Stomach smooth muscle (tissue), 2 donors: ENCODE data around the gene SUPT4H1.
"Not testable (repeated sequence)": the region's sequence is repeated elsewhere in the genome, so short reads cannot be mapped to it uniquely, and the experiment has no call there.

Experiments
- H3K27ac ChIP-seq: one replicate; pipeline ENCODE4 v1.7.0; 2013; ENCODE audit warnings: mild to moderate bottlenecking, low read length, inconsistent platforms
- H3K27me3 ChIP-seq, 2 donors: one replicate each; pipeline ENCODE4 v1.7.0; 2013; ENCODE audit warnings: low read length in 2 of 2; ENCODE audit not compliant: insufficient read depth in 2 of 2, control insufficient read depth in 1 of 2
- H3K36me3 ChIP-seq, 2 donors: one replicate each; pipeline ENCODE4 v1.7.0; 2013; ENCODE audit warnings: low read length in 2 of 2; ENCODE audit not compliant: control insufficient read depth in 2 of 2, insufficient read depth in 2 of 2
- H3K4me1 ChIP-seq: one replicate; pipeline ENCODE4 v1.7.0; 2013; ENCODE audit warnings: low read length; ENCODE audit not compliant: control insufficient read depth, insufficient read depth
- H3K4me3 ChIP-seq, 2 donors: one replicate each; pipeline ENCODE4 v1.7.0; 2013; ENCODE audit warnings: low read length in 2 of 2
- H3K9ac ChIP-seq, 2 donors: one replicate each; pipeline ENCODE4 v1.7.0; 2013; ENCODE audit warnings: low read length in 2 of 2, mild to moderate bottlenecking in 1 of 2
- H3K9me3 ChIP-seq, 2 donors: one replicate each; pipeline ENCODE4 v1.7.0; 2013; ENCODE audit warnings: low read length in 2 of 2; ENCODE audit not compliant: control insufficient read depth in 2 of 2
- donor health status: healthy.
- donor health status: Pancreatic carcinoma.

The SUPT4H1 gene

DNA sequence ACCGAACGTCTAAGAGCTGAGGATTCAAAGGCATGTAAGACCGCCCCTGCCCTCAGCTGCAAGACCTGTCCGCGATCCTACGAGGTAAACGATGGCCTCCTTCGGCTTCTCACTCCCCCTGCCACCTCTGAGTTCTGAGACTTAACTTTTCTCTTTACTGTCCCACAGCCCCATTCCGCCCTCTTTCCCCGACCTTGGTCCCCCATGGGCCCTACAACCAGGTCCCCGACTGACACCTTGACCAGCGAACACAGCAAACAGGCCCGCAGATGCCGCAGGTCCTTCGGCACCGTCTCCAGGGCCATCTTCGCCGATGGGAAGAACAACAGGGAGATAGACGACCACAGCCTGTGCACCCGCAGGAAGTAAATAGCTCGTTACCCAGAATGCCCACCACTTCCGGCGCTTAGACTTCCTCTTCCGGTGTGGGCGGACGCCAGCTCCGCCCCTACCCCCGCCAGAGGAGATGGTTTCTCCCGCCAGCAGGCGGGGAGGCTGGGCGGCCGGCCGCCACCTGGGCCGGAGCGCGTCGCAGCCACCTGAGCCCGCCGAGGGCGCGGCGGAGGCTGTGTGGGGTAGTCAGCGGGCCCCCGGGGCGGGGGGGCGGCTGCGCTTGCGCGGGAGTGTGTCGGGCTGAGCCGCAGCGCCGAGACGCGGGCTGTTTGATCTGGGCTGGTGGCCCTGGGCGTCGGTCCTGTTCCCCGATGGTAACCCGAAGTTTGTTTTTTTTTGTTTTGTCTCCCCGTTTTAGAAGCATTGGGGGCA is at the start of gene SUPT4H1:
Gene SUPT4H1, minus strand, starts transcription at position 371 of the 765 bp plus-strand sequence. Its CDS starts 66 bp downstream, at position 305.
- peak within 1 kb of the TSS; percentile 98 to 99 for H3K4me3 ChIP-seq
- peaks cover 28 to 29% of the 10 kb centered on the region in 2 donors for H3K36me3 ChIP-seq
- H3K9ac ChIP-seq = peak within 1 kb of the TSS; percentile 89 to 96
- peaks cover 11% of the 10 kb centered on the region for H3K4me1 ChIP-seq
- H3K27me3 ChIP-seq = no peaks in the 10 kb centered on the region
- peak within 1 kb of the TSS; percentile 90 for H3K27ac ChIP-seq
- no peaks in the 10 kb centered on the region for H3K9me3 ChIP-seq

GRCh38 chr17:58401287-58401686 is 49.3 kb upstream of the SUPT4H1 start:
- no peaks in the 10 kb centered on the region for H3K4me1 ChIP-seq
- H3K9ac ChIP-seq = no peak overlapping the region
- no peak overlapping the region for H3K27ac ChIP-seq
- H3K9me3 ChIP-seq = no peaks in the 10 kb centered on the region
- H3K36me3 ChIP-seq = no peaks in the 10 kb centered on the region
- H3K27me3 ChIP-seq = no peaks in the 10 kb centered on the region
- no peak overlapping the region for H3K4me3 ChIP-seq

- Histone ChIP-seq H3K9ac (no peak overlapping the region), H3K9me3 (no peaks in the 10 kb centered on the region), H3K4me1 (no peaks in the 10 kb centered on the region), H3K4me3 (no peak overlapping the region), H3K27me3 (no peaks in the 10 kb centered on the region), H3K36me3 (no peaks in the 10 kb centered on the region), H3K27ac (no peak overlapping the region)
Observed at GRCh38 chr17:58400826-58401225, 48.8 kb upstream of the SUPT4H1 start.

GRCh38 chr17:58399974-58400373 is 48.0 kb upstream of the SUPT4H1 start:
- Histone ChIP-seq H3K4me3 (no peak overlapping the region), H3K27ac (no peak overlapping the region), H3K4me1 (no peaks in the 10 kb centered on the region), H3K36me3 (no peaks in the 10 kb centered on the region), H3K9me3 (no peaks in the 10 kb centered on the region), H3K27me3 (no peaks in the 10 kb centered on the region), H3K9ac (no peak overlapping the region)

DNA sequence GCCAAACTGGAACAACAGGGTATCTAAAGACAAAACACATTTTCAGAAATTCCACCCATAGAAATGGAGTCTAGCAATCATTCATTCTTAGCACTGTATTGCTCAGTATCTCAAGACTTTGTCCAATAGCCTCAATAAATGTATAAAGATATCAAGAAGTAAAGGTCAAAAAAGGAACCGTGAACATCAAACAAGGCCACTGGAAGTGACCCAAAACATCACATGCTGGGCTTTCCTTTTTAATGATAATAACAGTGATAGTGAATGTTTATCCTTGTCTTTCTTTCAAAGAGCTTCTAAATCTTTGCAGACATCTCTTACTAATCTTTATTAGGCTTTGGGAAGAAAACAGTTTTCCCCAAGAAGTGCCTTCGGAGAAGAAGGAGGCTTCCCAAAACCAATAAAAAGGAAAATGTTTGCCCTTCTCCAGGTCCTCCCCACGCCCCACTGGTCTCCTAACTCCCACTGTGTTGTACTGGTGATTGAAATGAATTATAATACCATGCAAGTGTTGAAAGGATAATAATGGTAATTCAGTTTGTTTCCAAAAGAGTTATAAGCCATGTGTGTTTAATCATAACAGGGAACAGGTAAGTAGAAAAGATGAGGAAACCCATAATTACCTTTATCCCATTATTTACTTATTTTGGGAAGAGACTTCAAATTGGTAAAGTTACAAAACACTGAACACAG is 46.7 kb upstream of the SUPT4H1 start:
- Histone ChIP-seq H3K27ac (no peak overlapping the region), H3K4me3 (no peak overlapping the region), H3K9ac (no peak overlapping the region), H3K9me3 (no peaks in the 10 kb centered on the region), H3K4me1 (no peaks in the 10 kb centered on the region), H3K36me3 (no peaks in the 10 kb centered on the region), H3K27me3 (no peaks in the 10 kb centered on the region)

DNA sequence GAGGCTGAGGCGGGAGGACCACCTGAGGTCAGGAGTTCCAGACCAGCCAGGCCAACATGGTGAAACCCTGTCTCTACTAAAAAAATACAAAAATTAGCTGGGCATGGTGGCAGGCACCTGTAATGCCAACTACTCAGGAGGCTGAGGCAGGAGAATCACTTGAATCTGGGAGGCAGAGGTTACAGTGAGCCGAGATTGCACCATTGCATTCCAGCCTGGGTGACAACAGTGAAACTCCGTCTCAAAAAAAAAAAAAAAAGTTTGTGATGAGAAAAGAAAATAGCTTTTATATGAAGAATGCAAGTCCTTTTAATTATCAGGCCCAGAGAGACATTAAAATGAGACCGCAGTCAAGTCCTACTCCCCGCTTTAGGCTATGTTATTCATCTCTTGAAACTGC is 45.4 kb upstream of the SUPT4H1 start:
- not testable (repeated sequence) for H3K4me1 ChIP-seq, H3K27ac ChIP-seq, H3K27me3 ChIP-seq, H3K4me3 ChIP-seq, H3K9ac ChIP-seq, H3K9me3 ChIP-seq, H3K36me3 ChIP-seq

DNA sequence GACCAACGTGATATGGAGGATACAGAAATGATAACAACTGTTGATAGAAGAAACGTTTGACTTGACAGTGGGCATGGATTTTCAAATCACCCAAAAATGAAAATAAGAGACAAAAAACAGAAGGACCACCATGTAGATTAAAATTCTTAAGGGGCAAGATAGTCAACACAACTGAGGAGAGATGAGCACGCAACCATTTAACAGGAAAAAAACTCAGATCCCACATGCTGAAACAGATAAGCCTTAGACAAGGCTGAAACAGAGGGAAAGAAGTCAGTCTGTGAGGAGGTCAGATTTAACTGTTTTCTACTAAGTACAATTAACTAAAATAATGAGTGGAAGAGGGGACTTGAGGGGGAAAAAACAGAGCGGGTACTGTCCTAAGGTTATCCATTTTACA is 44.2 kb upstream of the SUPT4H1 start:
- H3K4me1 ChIP-seq = no peaks in the 10 kb centered on the region
- no peak overlapping the region for H3K4me3 ChIP-seq
- H3K36me3 ChIP-seq = no peaks in the 10 kb centered on the region
- H3K27ac ChIP-seq = no peak overlapping the region
- H3K27me3 ChIP-seq = no peaks in the 10 kb centered on the region
- no peak overlapping the region for H3K9ac ChIP-seq
- no peaks in the 10 kb centered on the region for H3K9me3 ChIP-seq

DNA sequence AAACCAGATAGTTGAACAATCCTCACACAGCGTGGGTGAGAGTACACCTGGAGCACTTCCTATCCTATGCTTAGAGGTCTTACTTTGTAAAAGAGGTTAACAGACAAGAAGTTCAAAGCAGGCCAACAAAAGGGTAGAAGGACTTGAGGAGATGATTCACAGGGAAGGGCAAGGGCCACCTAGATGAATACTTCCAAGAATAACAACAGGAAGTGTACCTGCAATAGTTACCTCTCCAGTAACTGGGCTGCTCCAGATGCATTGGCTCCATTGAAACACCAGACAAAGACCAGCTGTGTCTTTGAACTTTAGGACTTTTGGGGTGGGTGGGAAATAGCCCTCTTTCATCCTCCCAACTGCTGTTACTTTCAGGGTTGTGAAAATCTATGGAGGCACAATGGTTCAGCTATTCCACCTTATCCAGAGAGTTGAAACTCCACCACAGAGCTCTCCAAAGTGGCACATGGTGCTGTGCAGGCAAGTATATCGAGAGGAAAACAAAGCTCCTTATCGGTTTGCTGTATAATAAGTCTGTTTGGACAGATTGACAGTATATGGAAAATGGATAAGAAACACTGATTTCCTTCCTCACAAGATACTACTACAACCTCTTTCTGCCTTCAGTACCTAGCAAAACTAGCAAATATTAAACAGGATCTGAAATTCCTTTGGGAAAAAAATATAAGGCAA is 42.7 kb upstream of the SUPT4H1 start:
- Histone ChIP-seq H3K27me3 (no peaks in the 10 kb centered on the region), H3K36me3 (no peaks in the 10 kb centered on the region), H3K4me3 (no peak overlapping the region), H3K4me1 (no peaks in the 10 kb centered on the region), H3K9ac (no peak overlapping the region), H3K27ac (no peak overlapping the region), H3K9me3 (no peaks in the 10 kb centered on the region)

DNA sequence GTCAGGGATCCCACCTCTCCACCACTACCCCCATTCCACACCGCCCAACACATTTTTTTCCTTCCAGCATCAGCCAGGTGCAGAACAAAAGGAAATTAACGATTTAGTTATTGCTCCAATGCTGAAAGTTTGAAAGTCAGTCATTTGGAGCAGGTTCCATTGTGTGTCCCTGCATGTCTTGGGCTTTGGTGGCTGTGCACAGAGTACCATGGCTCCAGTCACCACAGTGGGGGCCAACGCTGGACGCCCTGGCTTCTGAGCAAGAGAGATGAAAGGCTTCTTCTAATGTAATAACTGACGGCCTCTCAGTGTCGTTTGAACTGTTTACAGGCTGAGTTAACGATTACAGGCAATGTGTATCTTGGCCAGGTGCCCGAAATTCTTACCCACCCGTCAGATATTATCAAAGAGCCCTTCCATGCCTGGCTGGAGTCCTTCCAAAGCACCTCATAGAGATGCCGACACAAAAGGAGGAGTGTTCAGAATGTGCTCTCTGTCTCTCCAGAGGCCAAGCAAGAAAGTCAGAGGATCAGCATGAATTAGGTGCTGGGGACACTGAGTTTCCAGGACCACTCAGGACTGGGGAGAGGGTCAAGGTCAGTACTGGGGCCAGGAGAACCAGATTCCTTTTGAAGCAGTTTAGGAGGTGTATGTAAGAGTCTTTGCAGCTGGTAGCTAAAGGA is 39.4 kb upstream of the SUPT4H1 start:
- Histone ChIP-seq H3K27me3 (no peaks in the 10 kb centered on the region), H3K9ac (no peak overlapping the region), H3K27ac (no peak overlapping the region)

DNA sequence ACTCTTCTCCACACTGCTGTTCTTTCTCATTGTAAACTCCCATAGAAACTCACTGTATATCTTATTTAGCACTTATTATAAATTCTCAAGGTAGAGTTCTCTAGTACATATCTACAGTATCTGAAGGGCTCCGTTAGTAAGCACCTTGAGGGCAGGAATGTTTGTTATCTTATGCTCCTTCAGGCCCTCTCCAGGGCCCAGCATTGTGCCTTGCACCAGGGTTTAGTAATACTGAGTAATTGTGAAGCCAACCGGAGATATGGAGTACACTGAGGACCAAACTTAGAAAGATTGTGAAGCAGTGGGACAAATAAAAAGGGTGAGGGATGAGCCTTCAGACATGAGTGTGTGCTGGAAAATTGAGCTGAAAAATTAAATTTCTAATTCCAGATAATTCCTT is 38.9 kb upstream of the SUPT4H1 start:
- Histone ChIP-seq H3K9me3 (no peaks in the 10 kb centered on the region), H3K4me3 (no peak overlapping the region), H3K27me3 (no peaks in the 10 kb centered on the region), H3K36me3 (no peaks in the 10 kb centered on the region), H3K4me1 (no peaks in the 10 kb centered on the region), H3K9ac (no peak overlapping the region), H3K27ac (no peak overlapping the region)

More for the DNA sequence above, 39.4 kb upstream of the SUPT4H1 start:
- Histone ChIP-seq H3K4me3 (no peak overlapping the region), H3K36me3 (no peaks in the 10 kb centered on the region), H3K4me1 (no peaks in the 10 kb centered on the region), H3K9me3 (no peaks in the 10 kb centered on the region)
